ENCODE measurements around the gene FRMD4B. TPM values are rescaled to one million over a fixed set of nuclear protein-coding genes. Genes with fewer than 3 reads are reported as not detected.

The FRMD4B gene
- total RNA-seq, 2 donors from 2014 or later = 30.6 to 37.8 TPM

- DNase-seq (ENCODE audit: low spot score) = no peak
These were observed 137.5 kb downstream of the FRMD4B start for GRCh38 chr3:69248436-69248835.

GRCh38 chr3:69246612-69247011, 139.3 kb downstream of the FRMD4B start:
- no peak for TF ChIP-seq CTCF (IDR thresholded peaks at IDR 0.05)
- H3K4me3 ChIP-seq = no peak overlapping the region
- H3K4me1 ChIP-seq = peaks cover 0 to 8% of the 10 kb centered on the region in 2 donors
- no peaks in the 10 kb centered on the region for H3K9me3 ChIP-seq
- no peak for DNase-seq (ENCODE audit: low spot score)
- H3K27ac ChIP-seq = no peak overlapping the region
- no peaks in the 10 kb centered on the region for H3K36me3 ChIP-seq
- no peaks in the 10 kb centered on the region for H3K27me3 ChIP-seq

More at GRCh38 chr3:69248436-69248835, 137.5 kb downstream of the FRMD4B start:
- H3K27ac ChIP-seq = no peak overlapping the region
- no peaks in the 10 kb centered on the region for H3K9me3 ChIP-seq
- peaks cover 0 to 3% of the 10 kb centered on the region in 2 donors for H3K4me1 ChIP-seq
- no peak for TF ChIP-seq CTCF (IDR thresholded peaks at IDR 0.05)
- H3K4me3 ChIP-seq = no peak overlapping the region
- H3K36me3 ChIP-seq = no peaks in the 10 kb centered on the region
- H3K27me3 ChIP-seq = no peaks in the 10 kb centered on the region

- Histone ChIP-seq H3K9me3 (no peaks in the 10 kb centered on the region), H3K4me1 (peaks cover 0 to 15% of the 10 kb centered on the region in 2 donors), H3K27ac (no peak overlapping the region), H3K27me3 (no peaks in the 10 kb centered on the region), H3K36me3 (no peaks in the 10 kb centered on the region), H3K4me3 (no peak overlapping the region)
- no peak for DNase-seq (ENCODE audit: low spot score)
- no peak for TF ChIP-seq CTCF (IDR thresholded peaks at IDR 0.05)
These were observed 141.8 kb downstream of the FRMD4B start for GRCh38 chr3:69244039-69244438.

- H3K27me3 ChIP-seq = no peaks in the 10 kb centered on the region
- H3K4me1 ChIP-seq = peaks cover 0 to 26% of the 10 kb centered on the region in 2 donors
- DNase-seq (ENCODE audit: low spot score) = no peak
- no peak overlapping the region for H3K27ac ChIP-seq
- H3K36me3 ChIP-seq = no peaks in the 10 kb centered on the region
- no peaks in the 10 kb centered on the region for H3K9me3 ChIP-seq
- no peak for TF ChIP-seq CTCF (IDR thresholded peaks at IDR 0.05)
- no peak overlapping the region for H3K4me3 ChIP-seq
These were observed 144.1 kb downstream of the FRMD4B start for GRCh38 chr3:69241769-69242168.

GRCh38 chr3:69240651-69241568, 145.0 kb downstream of the FRMD4B start:
- no peak for DNase-seq (ENCODE audit: low spot score)
- H3K27ac ChIP-seq = no peak overlapping the region
- no peaks in the 10 kb centered on the region for H3K27me3 ChIP-seq
- peaks cover 0 to 28% of the 10 kb centered on the region in 2 donors for H3K4me1 ChIP-seq
- TF ChIP-seq CTCF (IDR thresholded peaks at IDR 0.05) = no peak
- no peak overlapping the region for H3K4me3 ChIP-seq
- H3K36me3 ChIP-seq = no peaks in the 10 kb centered on the region
- no peaks in the 10 kb centered on the region for H3K9me3 ChIP-seq
